HepG2 (cell line): ENCODE results near the gene TNFRSF18. TPM values are rescaled to one million over a fixed set of nuclear protein-coding genes. Genes with fewer than 3 reads are reported as not detected.

ENCODE experiments used
- ASH2L ChIP-seq: fragments of 300-600, 200-600 bp; sonication (generic); IDR thresholded peaks from 2 replicates; pipeline ENCODE4 v1.7.0; 2017; ENCODE audit warnings: low read depth, mild to moderate bottlenecking, moderate library complexity, mixed read lengths, low read length; ENCODE audit not compliant: insufficient read length
- CBX2 ChIP-seq, 2 experiments: fragments of 200-600 bp in 1 of 2; sonication (generic); formaldehyde crosslinking in 1 of 2; IDR thresholded peaks; 2 replicates each; pipeline versions ENCODE4 v1.7.0 to v1.8.1; 2018 to 2022; ENCODE audit warnings: low read depth in 2 of 2, low read length in 1 of 2, mild to moderate bottlenecking in 1 of 2, missing genetic modification reagents in 1 of 2
- EP300 ChIP-seq, 3 experiments: sonication (generic) in 1 of 3; formaldehyde crosslinking in 1 of 3; IDR thresholded peaks; 2 replicates each; pipeline versions ENCODE4 v1.5.1 to v1.6.1; 2011 to 2020; ENCODE audit warnings: low read depth in 2 of 3, low read length in 2 of 3, borderline replicate concordance in 1 of 3, improper control_type of control experiment in 1 of 3, mild to moderate bottlenecking in 1 of 3, missing genetic modification reagents in 1 of 3, moderate library complexity in 1 of 3
- EZH2 ChIP-seq: conservative IDR thresholded peaks from 2 replicates; pipeline ENCODE4 v1.6.1; 2012; ENCODE audit warnings: mild to moderate bottlenecking, low read depth, low read length, moderate library complexity
- KDM5B ChIP-seq: sonication (generic); formaldehyde crosslinking; IDR thresholded peaks from 2 replicates; pipeline ENCODE4 v1.4.0; 2020; ENCODE audit warnings: missing genetic modification reagents, mild to moderate bottlenecking, borderline replicate concordance
- NKX3-1 ChIP-seq: sonication (generic); formaldehyde crosslinking; IDR thresholded peaks from 2 replicates; pipeline ENCODE4 v1.5.0; 2020; ENCODE audit warnings: missing genetic modification reagents
- ONECUT2 ChIP-seq: sonication (generic); formaldehyde crosslinking; IDR thresholded peaks from 2 replicates; pipeline ENCODE4 v1.4.0; 2020; ENCODE audit warnings: missing genetic modification reagents
- POLR2AphosphoS5 ChIP-seq: IDR thresholded peaks from 2 replicates; pipeline ENCODE4 v1.6.1; 2012; ENCODE audit warnings: low read depth, low read length
- SETDB1 ChIP-seq: sonication (generic); formaldehyde crosslinking; IDR thresholded peaks from 2 replicates; pipeline ENCODE4 v1.5.1; 2020; ENCODE audit warnings: missing genetic modification reagents, mild to moderate bottlenecking, borderline replicate concordance
- SMAD1 ChIP-seq: sonication (generic); formaldehyde crosslinking; IDR thresholded peaks from 2 replicates; pipeline ENCODE4 v1.4.0; 2020; ENCODE audit warnings: missing genetic modification reagents, low read depth, mild to moderate bottlenecking, borderline replicate concordance
- SPEN ChIP-seq: sonication (generic); formaldehyde crosslinking; IDR thresholded peaks from 2 replicates; pipeline ENCODE4 v1.5.1; 2020; ENCODE audit warnings: low read depth, mild to moderate bottlenecking, missing genetic modification reagents
- SRY ChIP-seq: sonication (generic); formaldehyde crosslinking; IDR thresholded peaks from 2 replicates; pipeline ENCODE4 v1.8.0; 2022; ENCODE audit warnings: mild to moderate bottlenecking, missing genetic modification reagents
- XRCC5 ChIP-seq: fragments of 200-400 bp; formaldehyde crosslinking; optimal IDR thresholded peaks from 2 replicates; pipeline ENCODE3; 2017; ENCODE audit warnings: mild to moderate bottlenecking, low read length
- YEATS4 ChIP-seq: sonication (generic); formaldehyde crosslinking; IDR thresholded peaks from 2 replicates; pipeline ENCODE4 v1.4.0; 2020; ENCODE audit warnings: missing genetic modification reagents, borderline replicate concordance
- ZNF207 ChIP-seq: fragments of 450-650 bp; IDR thresholded peaks from 2 replicates; pipeline ENCODE4 v1.6.1; 2016; ENCODE audit warnings: antibody characterized with exemption, borderline replicate concordance
- ZNF224 ChIP-seq: sonication (generic); formaldehyde crosslinking; IDR thresholded peaks from 2 replicates; pipeline ENCODE4 v1.5.0; 2020; ENCODE audit warnings: mild to moderate bottlenecking, missing genetic modification reagents
- ZNF547 ChIP-seq: sonication (generic); formaldehyde crosslinking; IDR thresholded peaks from 2 replicates; pipeline ENCODE4 v1.5.1; 2020; ENCODE audit warnings: mild to moderate bottlenecking, missing genetic modification reagents
- ZNF563 ChIP-seq: sonication (generic); formaldehyde crosslinking; IDR thresholded peaks from 2 replicates; pipeline ENCODE4 v1.8.0; 2022; ENCODE audit warnings: mild to moderate bottlenecking, moderate library complexity, missing genetic modification reagents
- ZNF564 ChIP-seq: sonication (generic); formaldehyde crosslinking; IDR thresholded peaks from 2 replicates; pipeline ENCODE4 v1.8.1; 2023; ENCODE audit warnings: mild to moderate bottlenecking, missing genetic modification reagents
- ZNF597 ChIP-seq: sonication (generic); formaldehyde crosslinking; IDR thresholded peaks from 2 replicates; pipeline ENCODE4 v1.5.0; 2020; ENCODE audit warnings: missing genetic modification reagents
- ZNF709 ChIP-seq: sonication (generic); formaldehyde crosslinking; IDR thresholded peaks from 2 replicates; pipeline ENCODE4 v1.5.0; 2020; ENCODE audit warnings: mild to moderate bottlenecking, missing genetic modification reagents
- ZNF775 ChIP-seq: sonication (generic); formaldehyde crosslinking; IDR thresholded peaks from 2 replicates; pipeline ENCODE4 v1.4.0; 2020; ENCODE audit warnings: missing genetic modification reagents, mild to moderate bottlenecking, moderate library complexity, borderline replicate concordance
- polyA plus RNA-seq, 8 experiments: library from polyadenylated mRNA; depleted of rRNA in 3 of 8; stranded (reverse) in 7 of 8; unstranded in 1 of 8; fragments of >200 nt; fragmentation: Illumina TruSeq in 4 of 8; extraction: Trizol in 4 of 8; gene quantifications; 2 replicates each; pipeline versions ENCODE4 v1.2.1 to v1.2.3, GENCODE V29; 2011 to 2016; ENCODE audit warnings: low read depth in 4 of 8, missing spikeins in 1 of 8, mixed read lengths in 1 of 8; ENCODE audit not compliant: insufficient read depth in 1 of 8
- total RNA-seq, 5 experiments: library from RNA; depleted of rRNA; stranded (reverse); fragments of >200 nt; fragmentation: Illumina TruSeq; extraction: Trizol; gene quantifications; 2 replicates each; pipeline ENCODE4 v1.2.3, GENCODE V29; 2016; ENCODE audit warnings: low read depth in 1 of 5
- TF ChIP-seq, protein P1 (sequence below): IDR thresholded peaks from 2 replicates; pipeline ENCODE4 v1.6.1; 2016; ENCODE audit warnings: missing genetic modification reagents, missing compliant biosample characterization
- TF ChIP-seq, protein P2 (sequence below): sonication (generic); formaldehyde crosslinking; IDR thresholded peaks from 2 replicates; pipeline ENCODE4 v1.4.0; 2020; ENCODE audit warnings: missing genetic modification reagents, borderline replicate concordance

Gene TNFRSF18
- total and polyA plus RNA-seq, 2 of the 13 experiments (the other 11 are each of a cell fraction or from before 2014, with no cell fraction given), result not detected

GRCh38 chr1:1236945-1237873 lies 30.8 kb upstream of the TNFRSF18 start (continued):
- TF ChIP-seq XRCC5, result no peak
- no peak for TF ChIP-seq ONECUT2 (CRISPR knock-in tag)
- TF ChIP-seq POLR2AphosphoS5, result 0 out of 2 replicates have a peak, but pooled peaks have one; percentile 11
- TF ChIP-seq SRY, result no peak; the same call in 1 of the 2 replicates
- no peak for TF ChIP-seq ZNF775 (CRISPR knock-in tag)
- TF ChIP-seq, protein P1, sequence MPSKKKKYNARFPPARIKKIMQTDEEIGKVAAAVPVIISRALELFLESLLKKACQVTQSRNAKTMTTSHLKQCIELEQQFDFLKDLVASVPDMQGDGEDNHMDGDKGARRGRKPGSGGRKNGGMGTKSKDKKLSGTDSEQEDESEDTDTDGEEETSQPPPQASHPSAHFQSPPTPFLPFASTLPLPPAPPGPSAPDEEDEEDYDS (CRISPR knock-in tag), result no peak
- TF ChIP-seq, protein P2, sequence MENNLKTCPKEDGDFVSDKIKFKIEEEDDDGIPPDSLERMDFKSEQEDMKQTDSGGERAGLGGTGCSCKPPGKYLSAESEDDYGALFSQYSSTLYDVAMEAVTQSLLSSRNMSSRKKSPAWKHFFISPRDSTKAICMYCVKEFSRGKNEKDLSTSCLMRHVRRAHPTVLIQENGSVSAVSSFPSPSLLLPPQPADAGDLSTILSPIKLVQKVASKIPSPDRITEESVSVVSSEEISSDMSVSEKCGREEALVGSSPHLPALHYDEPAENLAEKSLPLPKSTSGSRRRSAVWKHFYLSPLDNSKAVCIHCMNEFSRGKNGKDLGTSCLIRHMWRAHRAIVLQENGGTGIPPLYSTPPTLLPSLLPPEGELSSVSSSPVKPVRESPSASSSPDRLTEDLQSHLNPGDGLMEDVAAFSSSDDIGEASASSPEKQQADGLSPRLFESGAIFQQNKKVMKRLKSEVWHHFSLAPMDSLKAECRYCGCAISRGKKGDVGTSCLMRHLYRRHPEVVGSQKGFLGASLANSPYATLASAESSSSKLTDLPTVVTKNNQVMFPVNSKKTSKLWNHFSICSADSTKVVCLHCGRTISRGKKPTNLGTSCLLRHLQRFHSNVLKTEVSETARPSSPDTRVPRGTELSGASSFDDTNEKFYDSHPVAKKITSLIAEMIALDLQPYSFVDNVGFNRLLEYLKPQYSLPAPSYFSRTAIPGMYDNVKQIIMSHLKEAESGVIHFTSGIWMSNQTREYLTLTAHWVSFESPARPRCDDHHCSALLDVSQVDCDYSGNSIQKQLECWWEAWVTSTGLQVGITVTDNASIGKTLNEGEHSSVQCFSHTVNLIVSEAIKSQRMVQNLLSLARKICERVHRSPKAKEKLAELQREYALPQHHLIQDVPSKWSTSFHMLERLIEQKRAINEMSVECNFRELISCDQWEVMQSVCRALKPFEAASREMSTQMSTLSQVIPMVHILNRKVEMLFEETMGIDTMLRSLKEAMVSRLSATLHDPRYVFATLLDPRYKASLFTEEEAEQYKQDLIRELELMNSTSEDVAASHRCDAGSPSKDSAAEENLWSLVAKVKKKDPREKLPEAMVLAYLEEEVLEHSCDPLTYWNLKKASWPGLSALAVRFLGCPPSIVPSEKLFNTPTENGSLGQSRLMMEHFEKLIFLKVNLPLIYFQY (CRISPR knock-in tag), result peak; percentile 11; the same call in 1 of the 2 replicates
- TF ChIP-seq ZNF563 (CRISPR knock-in tag), result no peak
- peak; percentile 30; the same call in 1 of the 2 replicates for TF ChIP-seq ZNF564 (CRISPR knock-in tag)
- no peak for TF ChIP-seq ZNF709 (CRISPR knock-in tag)
- TF ChIP-seq KDM5B (CRISPR knock-in tag), result no peak
- no peak for TF ChIP-seq SETDB1 (CRISPR knock-in tag)
- TF ChIP-seq NKX3-1 (CRISPR knock-in tag), result no peak
- TF ChIP-seq ZNF547 (CRISPR knock-in tag), result no peak
- TF ChIP-seq EP300 (IDR thresholded peaks at IDR 0.05; ENCODE audit: low read depth in 2 of 2, low read length in 2 of 2), result no peak
- TF ChIP-seq EP300 (CRISPR knock-in tag; IDR thresholded peaks at IDR 0.05; ENCODE audit: borderline replicate concordance), result no peak
- TF ChIP-seq EZH2, result no peak
- no peak for TF ChIP-seq SMAD1 (CRISPR knock-in tag)
- no peak for TF ChIP-seq YEATS4 (CRISPR knock-in tag)
- no peak for TF ChIP-seq ZNF224 (CRISPR knock-in tag)
- TF ChIP-seq ZNF597 (CRISPR knock-in tag), result no peak
- TF ChIP-seq ZNF207, result no peak
- TF ChIP-seq CBX2 (IDR thresholded peaks at IDR 0.05; ENCODE audit: low read depth, low read length), result no peak
- no peak for TF ChIP-seq CBX2 (CRISPR knock-in tag; IDR thresholded peaks at IDR 0.05; ENCODE audit: low read depth)
- no peak; the same call in 1 of the 2 replicates for TF ChIP-seq SPEN
- TF ChIP-seq ASH2L, result no peak
